HG03045 (cell line): ENCODE measurements around the gene CRTC3.
"Not testable (repeated sequence)": the region's sequence is repeated elsewhere in the genome, so short reads cannot be mapped to it uniquely, and the experiment has no call there.

ENCODE experiments used
- ATAC-seq: cut with Tn5 transposase; IDR thresholded peaks from one replicate; pipeline ENCODE4 v1.9.1; 2021; ENCODE audit warnings: mild to moderate bottlenecking, moderate library complexity; ENCODE audit not compliant: unreplicated experiment

Gene CRTC3, protein sequence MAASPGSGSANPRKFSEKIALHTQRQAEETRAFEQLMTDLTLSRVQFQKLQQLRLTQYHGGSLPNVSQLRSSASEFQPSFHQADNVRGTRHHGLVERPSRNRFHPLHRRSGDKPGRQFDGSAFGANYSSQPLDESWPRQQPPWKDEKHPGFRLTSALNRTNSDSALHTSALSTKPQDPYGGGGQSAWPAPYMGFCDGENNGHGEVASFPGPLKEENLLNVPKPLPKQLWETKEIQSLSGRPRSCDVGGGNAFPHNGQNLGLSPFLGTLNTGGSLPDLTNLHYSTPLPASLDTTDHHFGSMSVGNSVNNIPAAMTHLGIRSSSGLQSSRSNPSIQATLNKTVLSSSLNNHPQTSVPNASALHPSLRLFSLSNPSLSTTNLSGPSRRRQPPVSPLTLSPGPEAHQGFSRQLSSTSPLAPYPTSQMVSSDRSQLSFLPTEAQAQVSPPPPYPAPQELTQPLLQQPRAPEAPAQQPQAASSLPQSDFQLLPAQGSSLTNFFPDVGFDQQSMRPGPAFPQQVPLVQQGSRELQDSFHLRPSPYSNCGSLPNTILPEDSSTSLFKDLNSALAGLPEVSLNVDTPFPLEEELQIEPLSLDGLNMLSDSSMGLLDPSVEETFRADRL

DNA sequence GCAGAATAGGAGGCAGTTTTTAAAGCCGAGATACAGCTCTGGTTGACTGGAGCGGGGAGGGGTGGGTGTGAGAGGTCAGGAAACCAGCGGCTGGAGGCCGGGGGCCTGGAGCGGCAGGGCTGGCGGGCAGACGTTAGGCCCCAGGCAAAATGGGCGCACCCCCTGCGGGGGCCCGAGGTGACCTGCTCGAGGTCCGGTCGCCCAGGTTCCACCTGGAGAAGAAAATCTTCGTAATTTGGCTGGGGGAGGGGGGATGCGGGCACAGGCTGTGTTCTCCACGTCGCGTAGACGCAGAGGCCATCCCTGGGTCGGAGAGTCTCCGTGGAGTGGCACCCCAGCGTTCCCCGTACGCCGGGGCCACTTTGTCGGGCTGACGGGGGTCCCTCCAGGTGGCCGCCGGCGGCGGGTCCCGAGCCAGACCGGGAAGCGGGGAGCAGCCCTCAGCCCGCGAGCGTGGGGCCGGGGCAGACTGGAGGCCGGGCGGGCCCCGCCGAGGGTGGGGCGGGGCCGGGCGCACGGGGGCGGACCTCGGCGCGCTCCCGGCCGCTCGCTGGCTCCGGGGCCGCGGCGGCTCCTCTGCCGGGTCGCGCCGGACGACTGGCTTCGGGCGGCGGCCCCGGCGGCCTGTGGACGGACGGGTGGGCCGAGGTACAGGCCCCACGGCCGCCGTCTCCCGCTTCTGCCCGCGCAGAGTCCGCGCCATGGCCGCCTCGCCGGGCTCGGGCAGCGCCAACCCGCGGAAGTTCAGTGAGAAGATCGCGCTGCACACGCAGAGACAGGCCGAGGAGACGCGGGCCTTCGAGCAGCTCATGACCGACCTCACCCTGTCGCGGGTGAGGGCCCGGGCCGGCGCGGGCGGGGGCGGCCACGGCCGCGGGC, at the start of gene CRTC3:
Gene CRTC3 (plus strand): TSS at position 553 of the 879 bp plus-strand sequence. CDS start 149 bp downstream, at position 702.
- ATAC-seq: peak; percentile 72

- ATAC-seq: no peak
These were observed 48.7 kb upstream of the CRTC3 start for GRCh38 chr15:90481023-90481422.

- no peak for ATAC-seq
These were observed 47.4 kb upstream of the CRTC3 start for GRCh38 chr15:90482124-90483011.

DNA sequence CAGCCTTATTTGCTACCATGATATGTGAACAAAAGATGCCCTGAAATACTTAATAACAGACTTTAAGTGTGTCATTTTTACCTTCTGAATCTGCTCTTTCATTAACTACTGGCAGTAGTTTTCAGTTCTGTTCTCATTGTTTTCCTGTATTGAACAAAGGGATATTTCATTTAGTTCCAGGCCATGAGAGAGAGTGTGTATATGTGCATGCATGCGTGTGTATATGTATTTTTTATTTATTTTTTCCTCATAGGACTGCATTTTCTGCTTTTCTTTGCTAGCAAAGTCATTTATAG, 46.8 kb upstream of the CRTC3 start:
- no peak for ATAC-seq

DNA sequence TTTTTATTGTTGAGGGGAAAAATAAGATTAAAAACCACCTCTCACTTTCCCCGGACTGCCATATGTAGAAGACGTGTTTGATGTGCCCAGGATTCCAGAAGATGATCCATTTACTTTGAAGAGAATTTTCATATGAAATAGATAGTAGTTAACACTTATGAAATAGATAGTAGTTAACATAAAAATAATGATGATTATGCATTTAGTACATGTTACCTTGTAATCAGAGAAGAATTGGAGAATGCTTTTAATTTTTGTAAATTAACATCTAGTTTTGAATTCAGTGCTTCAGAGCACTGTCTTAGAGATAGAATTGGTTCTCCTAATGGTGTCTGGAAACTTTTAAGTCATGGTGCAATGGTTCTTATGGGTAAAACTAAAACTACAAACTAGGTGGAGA, 46.1 kb upstream of the CRTC3 start:
- no peak for ATAC-seq

DNA sequence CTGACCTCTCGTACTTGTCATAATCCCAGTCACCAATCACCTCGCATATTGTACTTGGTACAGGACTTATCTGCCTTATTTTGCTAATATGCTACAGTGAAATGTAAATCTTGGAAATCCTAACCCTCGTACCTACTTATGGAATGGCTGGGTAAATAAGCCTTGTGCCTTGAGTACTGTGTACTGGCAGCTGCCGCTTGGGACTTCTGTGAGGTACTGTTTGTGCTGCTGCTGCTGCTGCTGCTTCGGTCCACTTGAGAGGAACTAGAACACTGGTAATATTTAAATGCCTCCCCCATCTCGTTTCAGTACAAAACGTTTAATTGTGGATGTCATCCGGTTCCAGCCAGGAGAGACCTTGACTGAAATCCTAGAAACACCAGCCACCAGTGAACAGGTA, 42.5 kb upstream of the CRTC3 start:
- no peak for ATAC-seq

GRCh38 chr15:90489514-90489913, 40.2 kb upstream of the CRTC3 start:
- no peak for ATAC-seq

DNA sequence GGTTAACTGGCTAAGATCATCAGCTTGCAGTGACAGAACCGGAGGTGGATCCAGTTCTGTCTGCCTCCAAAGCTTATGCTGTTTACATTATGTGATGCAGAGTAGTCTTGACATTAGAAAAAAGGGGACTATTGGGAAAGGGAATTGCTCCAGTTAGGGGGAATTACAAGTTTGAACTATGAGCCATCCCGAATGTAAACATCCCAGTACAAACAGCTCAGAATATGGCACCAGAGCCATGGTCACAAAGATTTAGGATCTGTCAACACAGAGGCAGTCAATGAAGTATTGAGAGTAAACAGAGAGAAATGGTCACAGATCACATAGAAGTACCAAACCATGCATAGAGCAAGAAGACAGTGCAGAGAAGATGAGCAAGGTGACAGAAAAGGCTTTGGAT, 39.8 kb upstream of the CRTC3 start:
- ATAC-seq: no peak

DNA sequence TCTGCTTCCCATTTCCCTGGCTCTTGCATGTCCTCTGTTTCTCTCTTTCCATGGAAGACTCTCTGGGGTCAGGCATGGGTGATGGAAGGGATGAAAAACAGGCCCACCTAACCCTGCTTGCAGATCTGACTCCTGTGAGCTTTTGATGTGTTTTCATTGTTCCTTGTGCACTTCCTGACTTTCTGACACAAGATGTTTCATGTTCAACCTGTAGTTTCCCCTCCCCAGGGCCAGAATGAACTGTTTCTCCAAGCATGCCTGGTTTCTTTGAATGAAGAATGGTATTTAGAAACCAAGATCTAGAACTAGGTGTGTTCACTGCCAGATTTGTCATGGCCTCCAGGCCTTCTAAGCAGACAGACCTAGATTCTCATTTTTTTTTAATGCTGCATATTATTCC, 36.1 kb upstream of the CRTC3 start:
- ATAC-seq: no peak

GRCh38 chr15:90495067-90495466, 34.7 kb upstream of the CRTC3 start:
- no peak for ATAC-seq

DNA sequence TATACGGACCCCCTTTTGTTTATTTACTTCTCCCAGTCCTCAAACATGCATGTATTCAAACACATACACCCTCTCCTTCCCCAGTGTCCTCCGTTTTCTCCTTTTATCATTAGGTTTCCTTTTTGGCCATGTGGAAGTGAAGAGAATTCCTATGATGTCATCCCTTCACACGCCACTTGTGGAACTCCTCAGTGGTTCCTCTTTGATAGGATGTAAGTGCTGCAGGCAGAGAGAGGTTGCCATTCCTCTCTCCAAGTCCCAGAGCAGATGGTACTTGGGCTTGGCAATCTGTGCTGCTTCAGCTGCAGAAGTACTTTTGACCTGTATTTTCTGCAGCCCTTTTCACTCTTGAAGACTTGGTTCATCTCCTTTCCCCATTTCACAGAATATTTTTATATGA, 32.9 kb upstream of the CRTC3 start:
- no peak for ATAC-seq

DNA sequence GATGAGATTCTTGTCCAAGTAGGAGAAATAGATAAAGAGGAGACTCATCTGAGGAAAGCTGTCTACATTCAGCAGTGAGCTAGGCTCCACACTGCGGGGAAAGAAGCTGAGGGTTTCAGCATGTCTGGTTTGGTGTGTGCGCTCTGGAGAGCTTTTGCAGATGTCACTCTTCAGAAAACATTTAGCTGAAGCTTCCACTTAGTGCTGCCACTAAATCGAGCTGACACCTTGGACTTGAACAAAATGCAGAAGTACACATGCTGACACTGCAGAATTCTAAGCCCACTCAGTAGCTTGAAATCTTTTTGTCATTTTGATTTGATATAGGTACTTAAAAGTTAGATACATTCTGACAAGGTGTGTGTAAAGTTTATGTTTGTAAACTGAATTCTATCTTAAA, 32.3 kb upstream of the CRTC3 start:
- no peak for ATAC-seq

DNA sequence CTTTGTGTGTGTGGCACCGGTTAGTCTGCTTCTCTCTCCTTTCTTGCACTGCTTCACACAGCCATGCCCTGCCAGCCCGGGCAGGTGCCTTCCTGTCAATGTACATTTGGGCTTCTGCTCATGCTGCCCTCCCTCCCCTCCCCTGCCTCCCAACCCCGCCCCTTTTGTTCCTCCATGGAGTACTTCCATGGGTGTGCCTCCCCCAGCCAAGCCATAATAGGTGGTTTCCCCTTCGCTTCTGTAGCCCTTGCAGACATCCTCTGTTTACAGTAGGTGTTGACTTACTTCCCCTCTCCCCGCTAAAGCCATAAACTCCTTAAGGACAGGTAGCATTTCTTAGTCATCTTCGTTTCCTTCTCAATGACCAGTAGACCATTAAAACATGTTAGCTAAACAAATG, 31.8 kb upstream of the CRTC3 start:
- ATAC-seq: no peak

GRCh38 chr15:90500171-90500570, 29.6 kb upstream of the CRTC3 start:
- ATAC-seq: no peak

GRCh38 chr15:90501898-90502297, 27.8 kb upstream of the CRTC3 start:
- no peak for ATAC-seq

- ATAC-seq: not testable (repeated sequence)
These were observed 18.9 kb upstream of the CRTC3 start for GRCh38 chr15:90510781-90511180.

DNA sequence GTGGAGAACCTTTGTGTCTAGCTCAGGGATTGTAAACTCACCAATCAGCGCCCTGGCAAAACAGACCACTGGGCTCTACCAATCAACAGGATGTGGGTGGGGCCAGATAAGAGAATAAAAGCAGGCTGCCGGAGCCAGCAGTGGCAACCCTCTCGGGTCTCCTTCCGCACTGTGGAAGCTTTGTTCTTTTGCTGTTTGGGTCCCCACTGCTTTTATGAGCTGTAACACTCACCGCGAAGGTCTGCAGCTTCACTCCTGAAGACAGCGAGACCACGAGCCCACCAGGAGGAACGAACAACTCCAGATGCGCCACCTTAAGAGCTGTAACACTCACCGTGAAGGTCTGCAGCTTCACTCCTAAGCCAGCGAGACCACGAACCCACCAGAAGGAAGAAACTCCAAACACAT, 18.5 kb upstream of the CRTC3 start:
- not testable (repeated sequence) for ATAC-seq

- no peak for ATAC-seq
These were observed 17.4 kb upstream of the CRTC3 start for GRCh38 chr15:90512276-90512675.

- no peak for ATAC-seq
These were observed 16.7 kb upstream of the CRTC3 start for GRCh38 chr15:90512981-90513380.

- ATAC-seq: no peak
These were observed 16.3 kb upstream of the CRTC3 start for GRCh38 chr15:90513448-90513847.

DNA sequence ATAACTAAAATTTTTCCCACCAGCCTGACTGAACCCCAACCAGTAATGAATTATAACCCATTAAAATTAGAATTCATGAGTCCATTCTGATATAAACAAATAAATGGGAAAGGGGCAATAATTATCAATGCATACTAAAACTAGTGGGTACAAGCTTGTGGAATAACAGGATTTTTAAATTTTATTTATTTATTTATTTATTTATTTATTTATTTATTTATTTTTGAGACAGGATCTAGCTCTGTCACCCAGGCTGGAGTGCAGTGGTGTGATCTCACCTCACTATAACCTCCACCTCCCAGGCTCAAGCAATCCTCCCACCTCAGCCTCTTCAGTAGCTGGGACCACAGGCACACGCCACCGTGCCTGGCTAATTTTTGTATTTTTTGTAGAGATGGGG, 15.8 kb upstream of the CRTC3 start:
- not testable (repeated sequence) for ATAC-seq
